Fibroblast of skin of scalp (primary cell): Measurements from ENCODE around the gene PRSS8.
"Not testable (repeated sequence)": the region's sequence is repeated elsewhere in the genome, so short reads cannot be mapped to it uniquely, and the experiment has no call there.

Experiments
- DNase-seq: peaks from one replicate; pipeline ENCODE4 v3.0.0-alpha.2; 2013

PRSS8 gene

GRCh38 chr16:31105677-31106213 is 29.8 kb downstream of the PRSS8 start:
- peak; percentile 68 for DNase-seq

- not testable (repeated sequence) for DNase-seq
Observed at GRCh38 chr16:31100876-31101641, 34.5 kb downstream of the PRSS8 start.

- DNase-seq = peak; percentile 53
Observed at GRCh38 chr16:31099860-31100638, 35.5 kb downstream of the PRSS8 start.

- peak; percentile 98 for DNase-seq
Observed at GRCh38 chr16:31094424-31095120, 41.0 kb downstream of the PRSS8 start, which contains the start of gene VKORC1. Gene VKORC1 (minus strand): TSS chr16:31094797. CDS start chr16:31094729, 68 bp downstream.

DNA sequence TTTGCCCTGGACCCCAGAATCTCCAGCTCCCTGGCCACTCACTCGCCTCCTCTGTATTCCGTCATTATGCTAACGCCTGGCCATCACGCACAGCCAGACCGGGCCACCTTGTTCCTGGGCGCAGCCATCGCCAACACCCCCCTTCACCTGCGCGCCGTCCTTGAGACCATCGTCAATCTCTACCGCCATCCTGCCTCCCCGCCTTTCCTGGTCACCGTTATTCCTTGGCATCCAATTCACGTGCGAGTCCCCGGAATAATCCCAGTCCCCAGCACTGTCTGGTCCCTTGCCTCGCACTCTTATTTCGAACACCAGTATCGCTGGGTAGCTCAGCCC is 41.5 kb downstream of the PRSS8 start:
- no peak for DNase-seq

- peak; percentile 51 for DNase-seq
Observed at GRCh38 chr16:31093132-31093703, 42.3 kb downstream of the PRSS8 start.

DNA sequence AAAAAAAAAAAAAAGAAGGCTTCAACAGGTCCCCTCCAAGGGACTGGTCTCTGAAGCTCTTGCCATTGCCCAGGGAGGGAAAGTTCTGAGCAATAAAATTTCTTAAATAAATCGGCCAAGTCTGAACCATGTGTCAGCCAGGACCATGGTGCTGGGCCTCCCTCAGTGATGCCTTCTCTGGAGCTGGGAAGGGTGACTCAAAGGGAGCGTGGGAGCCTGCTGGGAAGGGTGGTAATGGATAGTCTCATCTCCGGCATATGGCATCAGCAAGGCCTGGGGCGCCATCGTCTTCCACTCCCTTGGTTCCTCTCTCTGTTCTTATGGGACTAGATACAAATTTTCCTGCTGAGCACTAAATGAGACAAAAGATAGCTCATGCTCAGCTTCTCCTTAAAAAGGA is 43.2 kb downstream of the PRSS8 start:
- no peak for DNase-seq

DNA sequence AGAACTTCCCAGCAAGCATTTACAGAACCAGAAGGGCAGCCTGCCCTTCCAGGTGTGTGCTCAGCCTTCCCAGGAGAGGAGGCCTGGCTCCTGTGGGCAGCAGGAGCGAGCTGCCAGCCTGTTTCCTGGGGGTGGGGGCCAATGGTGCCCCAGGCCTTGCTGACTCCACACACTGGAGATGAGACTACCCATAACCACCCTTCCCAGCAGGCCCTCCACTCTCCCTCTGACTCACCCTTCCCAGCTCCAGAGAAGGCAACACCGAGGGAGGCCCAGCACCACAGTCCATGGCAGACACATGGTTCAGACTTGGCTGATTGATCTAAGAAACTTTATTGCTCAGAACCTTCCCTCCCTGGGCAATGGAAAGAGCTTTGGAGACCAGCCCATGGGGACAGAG is 45.0 kb downstream of the PRSS8 start:
- DNase-seq = peak; percentile 58

- DNase-seq = no peak
Observed at GRCh38 chr16:31089199-31089598, 46.3 kb downstream of the PRSS8 start.

DNA sequence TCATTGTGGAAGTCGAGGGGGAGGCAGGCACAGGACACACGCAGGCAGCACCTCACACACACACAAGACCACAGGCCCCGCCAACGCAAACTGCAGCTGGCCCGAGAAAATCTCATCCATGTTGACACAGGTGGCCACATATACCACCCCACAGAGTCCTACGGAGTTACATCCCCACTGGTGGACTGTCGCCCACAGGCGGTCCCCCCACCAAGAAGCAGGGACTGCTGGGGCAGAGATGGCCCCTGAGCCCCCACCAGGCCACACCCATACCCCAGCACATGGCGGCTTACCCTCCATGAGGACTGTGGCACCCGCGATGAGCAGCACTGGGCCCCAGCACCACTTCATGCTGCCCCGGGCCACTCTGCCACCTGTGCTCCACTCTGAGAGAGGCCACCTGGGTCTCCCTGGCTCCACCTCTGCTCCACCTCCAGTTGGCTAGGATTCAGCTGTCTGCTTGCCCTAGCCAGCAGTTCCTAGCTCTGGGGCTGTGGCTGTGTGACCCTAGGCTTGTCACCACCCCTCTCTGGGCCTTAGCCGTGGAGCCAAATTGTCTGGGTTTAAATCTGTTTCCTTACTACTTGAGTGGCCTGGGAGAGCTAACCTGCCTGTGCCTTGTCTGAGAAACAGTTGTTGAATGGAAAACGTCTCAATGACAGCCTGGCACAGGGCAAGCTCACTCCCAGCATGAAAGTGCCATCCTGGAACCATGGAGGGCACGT is 46.9 kb downstream of the PRSS8 start, which contains the start of gene PRSS53:
Gene PRSS53, minus strand, starts transcription at position 485 of the 725 bp plus-strand sequence. Its CDS starts 134 bp downstream, at position 351.
- DNase-seq = no peak

GRCh38 chr16:31087971-31088370 is 47.6 kb downstream of the PRSS8 start:
- DNase-seq = no peak

- no peak for DNase-seq
Observed at GRCh38 chr16:31087481-31087880, 48.0 kb downstream of the PRSS8 start.

- DNase-seq = no peak
Observed at GRCh38 chr16:31086629-31086906, 49.0 kb downstream of the PRSS8 start.

DNA sequence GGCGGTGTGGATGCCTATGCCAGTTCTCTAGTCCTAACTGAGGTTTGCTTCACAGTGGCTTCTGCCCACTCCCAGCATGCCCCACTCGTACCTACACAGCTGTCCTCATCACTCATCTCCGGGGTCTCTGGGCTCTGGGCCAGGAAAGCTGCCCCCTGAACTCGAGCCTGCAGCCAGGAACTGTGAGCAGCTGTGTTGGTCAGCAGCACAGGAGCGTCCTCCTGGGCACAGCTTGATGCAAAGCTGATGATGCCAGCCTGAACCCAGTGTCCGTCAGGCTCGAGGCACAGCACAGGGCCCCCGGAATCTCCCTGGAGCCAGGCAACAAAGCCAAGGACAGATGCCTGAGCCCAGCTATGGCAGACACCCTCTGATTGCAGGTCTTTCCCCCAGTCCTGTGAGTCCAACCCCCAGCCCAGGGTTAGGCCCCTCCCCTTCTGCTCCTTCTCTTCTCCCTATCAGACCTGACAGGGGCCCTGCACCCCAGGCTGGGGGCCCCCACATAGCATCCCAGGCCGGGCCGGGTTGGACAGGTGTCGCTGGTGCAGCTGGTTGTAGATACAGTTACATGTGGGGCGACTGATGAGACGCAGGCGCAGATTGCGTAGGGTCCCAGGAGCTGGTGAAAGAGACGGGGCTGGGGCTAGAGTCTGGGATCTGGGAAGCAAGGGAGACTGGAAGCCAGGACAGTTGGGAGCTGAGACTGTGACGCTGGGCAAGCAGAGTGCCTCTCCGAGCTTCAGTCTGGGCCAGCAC is 49.5 kb downstream of the PRSS8 start:
- DNase-seq = no peak

DNA sequence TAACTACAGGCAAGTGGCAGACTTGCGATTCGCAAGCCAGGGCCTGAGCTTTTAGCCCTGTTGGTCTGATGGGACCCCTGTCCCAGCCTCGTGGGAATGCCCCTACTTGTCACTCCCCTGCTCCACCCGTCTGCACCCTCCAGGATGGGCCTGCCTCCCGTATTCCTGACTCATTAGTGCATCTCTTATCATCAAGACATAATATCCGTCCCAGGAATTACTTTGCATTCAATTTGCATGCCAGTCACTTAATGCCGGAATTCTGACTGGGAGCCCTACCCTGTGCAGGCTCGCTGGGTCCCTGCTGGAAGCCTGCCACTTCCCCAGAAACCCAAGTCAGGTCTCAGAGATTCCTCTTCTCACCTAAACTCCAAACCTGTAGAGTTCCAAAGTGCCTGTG is 50.1 kb downstream of the PRSS8 start:
- no peak for DNase-seq

- no peak for DNase-seq
Observed at GRCh38 chr16:31084584-31085302, 50.8 kb downstream of the PRSS8 start.

DNA sequence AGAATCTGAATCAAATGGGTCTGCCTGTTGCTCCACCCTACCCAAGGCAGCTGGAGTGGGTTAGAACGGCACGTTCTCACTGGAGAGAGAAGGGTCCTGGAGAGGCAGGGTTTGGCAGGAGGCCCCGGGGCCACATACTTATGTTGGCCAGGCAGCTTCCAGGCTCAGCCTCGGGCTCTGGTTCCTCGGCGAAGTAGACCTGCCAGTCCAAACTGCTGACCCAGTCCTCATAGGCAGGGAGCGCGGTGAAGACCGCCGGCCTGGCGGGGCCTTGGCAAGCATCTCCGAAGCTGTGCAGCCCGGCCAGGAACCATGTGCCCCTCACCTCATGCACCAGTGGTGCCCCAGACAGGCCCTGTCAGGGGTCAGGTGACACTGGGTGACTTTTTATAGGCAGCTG is 51.5 kb downstream of the PRSS8 start:
- no peak for DNase-seq

GRCh38 chr16:31083556-31083955 is 52.0 kb downstream of the PRSS8 start:
- no peak for DNase-seq

DNA sequence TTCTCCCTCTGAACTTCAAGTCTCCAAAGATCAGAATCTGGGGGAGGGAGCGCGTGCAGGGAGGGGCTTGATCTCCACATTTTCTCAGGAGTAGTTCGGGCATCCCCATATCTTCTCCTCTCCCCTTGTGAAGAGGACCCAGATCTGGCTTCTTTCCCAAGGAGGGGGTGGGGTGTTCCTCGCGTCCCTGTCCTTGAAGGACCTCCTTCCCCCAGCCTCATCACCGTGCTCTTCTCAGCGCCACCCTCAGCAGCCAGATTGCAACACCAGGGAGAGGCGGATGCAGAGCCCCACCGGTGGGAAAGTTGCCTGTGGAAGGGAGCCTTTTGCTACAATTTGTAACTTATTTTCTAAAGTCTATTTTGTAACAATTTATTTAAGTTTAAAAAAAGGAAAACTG is 52.4 kb downstream of the PRSS8 start:
- no peak for DNase-seq

- no peak for DNase-seq
Observed at GRCh38 chr16:31082368-31083045, 53.0 kb downstream of the PRSS8 start.
